HEK293 (cell line): ENCODE measurements around the gene CCDC124.

Source experiments
- CTCF ChIA-PET: fragments of 350-600 bp; formaldehyde crosslinking; extraction: SDS; loops from one replicate; lab custom pipeline; 2021; ENCODE audit warnings: antibody characterized with exemption; lab: Yijun Ruan, JAX
- POLR2A ChIA-PET: fragments of 300-600 bp; formaldehyde crosslinking; extraction: SDS; loops from one replicate; lab custom pipeline; 2020; ENCODE audit warnings: antibody characterized with exemption, inconsistent platforms; lab: Yijun Ruan, JAX
- H3K27ac ChIP-seq: fragments of 200-500 bp; sonication (Bioruptor generic); 2 replicates; pipeline ENCODE4 v1.5.1; 2014; ENCODE audit warnings: low read depth, low read length, control low read depth, inconsistent platforms; ENCODE audit errors: extremely low read depth
- H3K36me3 ChIP-seq, 2 experiments: fragments of 200-500 bp in 1 of 2; sonication (Bioruptor generic) in 1 of 2; 1 replicate in 1 of 2; 2 replicates in 1 of 2; pipeline ENCODE4 v1.5.1; 2014 to 2017; ENCODE audit warnings: inconsistent platforms in 2 of 2, low read length in 2 of 2; ENCODE audit not compliant: control insufficient read depth in 2 of 2, insufficient read depth in 1 of 2
- H3K4me1 ChIP-seq: fragments of 200-500 bp; sonication (Bioruptor generic); 2 replicates; pipeline ENCODE4 v1.5.1; 2014; ENCODE audit warnings: mild to moderate bottlenecking, low read length, inconsistent platforms; ENCODE audit not compliant: control insufficient read depth, insufficient read depth
- H3K4me3 ChIP-seq: 2 replicates; pipeline ENCODE4 v1.5.1; 2011; ENCODE audit warnings: low read depth, mild to moderate bottlenecking, control low read depth, low read length, moderate library complexity
- H3K9me3 ChIP-seq: fragments of 200-500 bp; sonication (Bioruptor generic); 2 replicates; pipeline ENCODE4 v1.5.1; 2014; ENCODE audit warnings: low read depth, low read length, inconsistent platforms; ENCODE audit not compliant: control insufficient read depth, insufficient read depth
- GLI4 ChIP-seq: fragments of 450-650 bp; formaldehyde crosslinking; IDR thresholded peaks from 2 replicates; pipeline ENCODE4 v1.5.1; 2016; ENCODE audit warnings: missing biosample characterization, missing genetic modification characterization
- OSR2 ChIP-seq: fragments of 450-650 bp; formaldehyde crosslinking; IDR thresholded peaks from 2 replicates; pipeline ENCODE4 v1.5.1; 2016; ENCODE audit warnings: missing biosample characterization, missing genetic modification characterization
- SCRT1 ChIP-seq: fragments of 450-650 bp; formaldehyde crosslinking; IDR thresholded peaks from 2 replicates; pipeline ENCODE4 v1.5.1; 2016; ENCODE audit warnings: missing biosample characterization, missing genetic modification characterization, borderline replicate concordance
- ZBTB1 ChIP-seq: fragments of 450-650 bp; formaldehyde crosslinking; IDR thresholded peaks from 2 replicates; pipeline ENCODE4 v1.5.1; 2016; ENCODE audit warnings: missing biosample characterization, missing genetic modification characterization
- ZNF146 ChIP-seq: fragments of 450-650 bp; formaldehyde crosslinking; IDR thresholded peaks from 2 replicates; pipeline ENCODE4 v1.5.1; 2016; ENCODE audit warnings: missing biosample characterization, missing genetic modification characterization
- ZNF155 ChIP-seq: fragments of 450-650 bp; formaldehyde crosslinking; IDR thresholded peaks from 2 replicates; pipeline ENCODE4 v1.5.1; 2016; ENCODE audit warnings: missing biosample characterization, missing genetic modification characterization
- ZNF174 ChIP-seq: fragments of 450-650 bp; formaldehyde crosslinking; IDR thresholded peaks from 2 replicates; pipeline ENCODE4 v1.5.0; 2017; ENCODE audit warnings: missing biosample characterization, mild to moderate bottlenecking, missing genetic modification characterization
- ZNF23 ChIP-seq: fragments of 450-650 bp; formaldehyde crosslinking; IDR thresholded peaks from 2 replicates; pipeline ENCODE4 v1.5.1; 2016; ENCODE audit warnings: missing biosample characterization, missing genetic modification characterization, borderline replicate concordance
- ZNF366 ChIP-seq: fragments of 450-650 bp; formaldehyde crosslinking; conservative IDR thresholded peaks from 2 replicates; pipeline ENCODE4 v1.5.1; 2016; ENCODE audit warnings: missing biosample characterization, missing genetic modification characterization
- ZNF433 ChIP-seq: fragments of 450-650 bp; formaldehyde crosslinking; IDR thresholded peaks from 2 replicates; pipeline ENCODE4 v1.5.1; 2016; ENCODE audit warnings: missing biosample characterization, missing genetic modification characterization, low read depth
- ZNF549 ChIP-seq: fragments of 450-650 bp; IDR thresholded peaks from 2 replicates; pipeline ENCODE4 v1.5.1; 2018; ENCODE audit warnings: missing biosample characterization, missing genetic modification characterization, mild to moderate bottlenecking, inconsistent platforms, moderate library complexity
- ZNF561 ChIP-seq: fragments of 450-650 bp; IDR thresholded peaks from 2 replicates; pipeline ENCODE4 v1.5.1; 2018; ENCODE audit warnings: missing biosample characterization, missing genetic modification characterization, borderline replicate concordance
- ZNF623 ChIP-seq: fragments of 450-650 bp; formaldehyde crosslinking; IDR thresholded peaks from 2 replicates; pipeline ENCODE4 v1.5.1; 2016; ENCODE audit warnings: missing biosample characterization, missing genetic modification characterization
- ZNF76 ChIP-seq: fragments of 450-650 bp; formaldehyde crosslinking; IDR thresholded peaks from 2 replicates; pipeline ENCODE4; 2016; ENCODE audit warnings: low read depth, missing biosample characterization, missing genetic modification characterization, borderline replicate concordance
- ZNF768 ChIP-seq: fragments of 450-650 bp; formaldehyde crosslinking; IDR thresholded peaks from 2 replicates; pipeline ENCODE4 v1.5.1; 2018; ENCODE audit warnings: missing biosample characterization, mild to moderate bottlenecking, missing genetic modification characterization
- ZNF776 ChIP-seq: fragments of 450-650 bp; formaldehyde crosslinking; IDR thresholded peaks from 2 replicates; pipeline ENCODE4 v1.5.0; 2017; ENCODE audit warnings: missing biosample characterization, missing genetic modification characterization, borderline replicate concordance
- ZNF777 ChIP-seq: fragments of 450-650 bp; formaldehyde crosslinking; IDR thresholded peaks from 2 replicates; pipeline ENCODE4 v1.5.1; 2017; ENCODE audit warnings: missing biosample characterization, missing genetic modification characterization, borderline replicate concordance
- ZSCAN16 ChIP-seq: fragments of 450-650 bp; formaldehyde crosslinking; IDR thresholded peaks from 2 replicates; pipeline ENCODE4 v1.5.1; 2016; ENCODE audit warnings: missing biosample characterization, missing genetic modification characterization
- TF ChIP-seq, protein P1 (sequence below): fragments of 450-650 bp; formaldehyde crosslinking; IDR thresholded peaks from 2 replicates; pipeline ENCODE4 v1.5.1; 2016; ENCODE audit warnings: missing biosample characterization, missing genetic modification characterization
- TF ChIP-seq, protein P2 (sequence below): fragments of 450-650 bp; formaldehyde crosslinking; IDR thresholded peaks from 2 replicates; pipeline ENCODE4 v1.5.1; 2016; ENCODE audit warnings: missing biosample characterization, missing genetic modification characterization
- TF ChIP-seq, protein P3 (sequence below): fragments of 450-650 bp; formaldehyde crosslinking; IDR thresholded peaks from 2 replicates; pipeline ENCODE4 v1.5.1; 2016; ENCODE audit warnings: missing biosample characterization, missing genetic modification characterization, borderline replicate concordance
- TF ChIP-seq, protein P4 (sequence below): fragments of 450-650 bp; formaldehyde crosslinking; IDR thresholded peaks from 2 replicates; pipeline ENCODE4 v1.5.1; 2016; ENCODE audit warnings: missing biosample characterization, missing genetic modification characterization
- TF ChIP-seq, protein P5 (sequence below): fragments of 450-650 bp; formaldehyde crosslinking; IDR thresholded peaks from 2 replicates; pipeline ENCODE4 v1.5.1; 2016; ENCODE audit warnings: missing biosample characterization, missing genetic modification characterization

Gene CCDC124

DNA sequence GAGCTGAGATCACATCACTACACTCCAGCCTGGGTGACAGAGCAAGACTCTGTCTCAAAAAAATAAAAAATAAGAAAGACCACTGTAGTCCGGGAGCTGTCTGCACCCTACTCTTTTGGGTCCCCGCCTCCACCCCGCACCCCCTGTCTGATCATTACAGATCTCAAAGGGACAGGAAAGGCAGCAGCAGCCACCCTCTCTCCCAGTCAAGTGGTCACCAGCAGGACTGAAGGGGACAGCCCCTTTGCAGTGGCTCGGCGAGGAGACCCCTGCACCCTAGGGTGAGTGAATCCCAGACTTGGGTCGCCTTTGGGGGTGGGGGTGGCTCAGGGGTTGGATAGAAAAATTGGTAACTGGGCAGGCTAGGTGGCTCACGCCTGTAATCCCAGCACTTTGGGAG, 21.6 kb downstream of the CCDC124 start (continued):
- TF ChIP-seq OSR2 (tag by site-specific recombination) (no peak), ZNF561 (tag by site-specific recombination) (no peak), ZNF549 (tag by site-specific recombination) (no peak), ZBTB1 (tag by site-specific recombination) (no peak), ZNF155 (tag by site-specific recombination) (no peak), ZSCAN16 (no peak), ZNF433 (tag by site-specific recombination) (no peak)
- TF ChIP-seq, protein P1, sequence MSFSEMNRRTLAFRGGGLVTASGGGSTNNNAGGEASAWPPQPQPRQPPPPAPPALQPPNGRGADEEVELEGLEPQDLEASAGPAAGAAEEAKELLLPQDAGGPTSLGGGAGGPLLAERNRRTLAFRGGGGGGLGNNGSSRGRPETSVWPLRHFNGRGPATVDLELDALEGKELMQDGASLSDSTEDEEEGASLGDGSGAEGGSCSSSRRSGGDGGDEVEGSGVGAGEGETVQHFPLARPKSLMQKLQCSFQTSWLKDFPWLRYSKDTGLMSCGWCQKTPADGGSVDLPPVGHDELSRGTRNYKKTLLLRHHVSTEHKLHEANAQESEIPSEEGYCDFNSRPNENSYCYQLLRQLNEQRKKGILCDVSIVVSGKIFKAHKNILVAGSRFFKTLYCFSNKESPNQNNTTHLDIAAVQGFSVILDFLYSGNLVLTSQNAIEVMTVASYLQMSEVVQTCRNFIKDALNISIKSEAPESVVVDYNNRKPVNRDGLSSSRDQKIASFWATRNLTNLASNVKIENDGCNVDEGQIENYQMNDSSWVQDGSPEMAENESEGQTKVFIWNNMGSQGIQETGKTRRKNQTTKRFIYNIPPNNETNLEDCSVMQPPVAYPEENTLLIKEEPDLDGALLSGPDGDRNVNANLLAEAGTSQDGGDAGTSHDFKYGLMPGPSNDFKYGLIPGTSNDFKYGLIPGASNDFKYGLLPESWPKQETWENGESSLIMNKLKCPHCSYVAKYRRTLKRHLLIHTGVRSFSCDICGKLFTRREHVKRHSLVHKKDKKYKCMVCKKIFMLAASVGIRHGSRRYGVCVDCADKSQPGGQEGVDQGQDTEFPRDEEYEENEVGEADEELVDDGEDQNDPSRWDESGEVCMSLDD (tag by site-specific recombination): no peak
- TF ChIP-seq, protein P2, sequence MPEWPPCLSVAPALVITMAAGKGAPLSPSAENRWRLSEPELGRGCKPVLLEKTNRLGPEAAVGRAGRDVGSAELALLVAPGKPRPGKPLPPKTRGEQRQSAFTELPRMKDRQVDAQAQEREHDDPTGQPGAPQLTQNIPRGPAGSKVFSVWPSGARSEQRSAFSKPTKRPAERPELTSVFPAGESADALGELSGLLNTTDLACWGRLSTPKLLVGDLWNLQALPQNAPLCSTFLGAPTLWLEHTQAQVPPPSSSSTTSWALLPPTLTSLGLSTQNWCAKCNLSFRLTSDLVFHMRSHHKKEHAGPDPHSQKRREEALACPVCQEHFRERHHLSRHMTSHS (tag by site-specific recombination): no peak
- TF ChIP-seq, protein P3, sequence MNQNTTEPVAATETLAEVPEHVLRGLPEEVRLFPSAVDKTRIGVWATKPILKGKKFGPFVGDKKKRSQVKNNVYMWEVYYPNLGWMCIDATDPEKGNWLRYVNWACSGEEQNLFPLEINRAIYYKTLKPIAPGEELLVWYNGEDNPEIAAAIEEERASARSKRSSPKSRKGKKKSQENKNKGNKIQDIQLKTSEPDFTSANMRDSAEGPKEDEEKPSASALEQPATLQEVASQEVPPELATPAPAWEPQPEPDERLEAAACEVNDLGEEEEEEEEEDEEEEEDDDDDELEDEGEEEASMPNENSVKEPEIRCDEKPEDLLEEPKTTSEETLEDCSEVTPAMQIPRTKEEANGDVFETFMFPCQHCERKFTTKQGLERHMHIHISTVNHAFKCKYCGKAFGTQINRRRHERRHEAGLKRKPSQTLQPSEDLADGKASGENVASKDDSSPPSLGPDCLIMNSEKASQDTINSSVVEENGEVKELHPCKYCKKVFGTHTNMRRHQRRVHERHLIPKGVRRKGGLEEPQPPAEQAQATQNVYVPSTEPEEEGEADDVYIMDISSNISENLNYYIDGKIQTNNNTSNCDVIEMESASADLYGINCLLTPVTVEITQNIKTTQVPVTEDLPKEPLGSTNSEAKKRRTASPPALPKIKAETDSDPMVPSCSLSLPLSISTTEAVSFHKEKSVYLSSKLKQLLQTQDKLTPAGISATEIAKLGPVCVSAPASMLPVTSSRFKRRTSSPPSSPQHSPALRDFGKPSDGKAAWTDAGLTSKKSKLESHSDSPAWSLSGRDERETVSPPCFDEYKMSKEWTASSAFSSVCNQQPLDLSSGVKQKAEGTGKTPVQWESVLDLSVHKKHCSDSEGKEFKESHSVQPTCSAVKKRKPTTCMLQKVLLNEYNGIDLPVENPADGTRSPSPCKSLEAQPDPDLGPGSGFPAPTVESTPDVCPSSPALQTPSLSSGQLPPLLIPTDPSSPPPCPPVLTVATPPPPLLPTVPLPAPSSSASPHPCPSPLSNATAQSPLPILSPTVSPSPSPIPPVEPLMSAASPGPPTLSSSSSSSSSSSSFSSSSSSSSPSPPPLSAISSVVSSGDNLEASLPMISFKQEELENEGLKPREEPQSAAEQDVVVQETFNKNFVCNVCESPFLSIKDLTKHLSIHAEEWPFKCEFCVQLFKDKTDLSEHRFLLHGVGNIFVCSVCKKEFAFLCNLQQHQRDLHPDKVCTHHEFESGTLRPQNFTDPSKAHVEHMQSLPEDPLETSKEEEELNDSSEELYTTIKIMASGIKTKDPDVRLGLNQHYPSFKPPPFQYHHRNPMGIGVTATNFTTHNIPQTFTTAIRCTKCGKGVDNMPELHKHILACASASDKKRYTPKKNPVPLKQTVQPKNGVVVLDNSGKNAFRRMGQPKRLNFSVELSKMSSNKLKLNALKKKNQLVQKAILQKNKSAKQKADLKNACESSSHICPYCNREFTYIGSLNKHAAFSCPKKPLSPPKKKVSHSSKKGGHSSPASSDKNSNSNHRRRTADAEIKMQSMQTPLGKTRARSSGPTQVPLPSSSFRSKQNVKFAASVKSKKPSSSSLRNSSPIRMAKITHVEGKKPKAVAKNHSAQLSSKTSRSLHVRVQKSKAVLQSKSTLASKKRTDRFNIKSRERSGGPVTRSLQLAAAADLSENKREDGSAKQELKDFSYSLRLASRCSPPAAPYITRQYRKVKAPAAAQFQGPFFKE (tag by site-specific recombination): no peak
- TF ChIP-seq, protein P4, sequence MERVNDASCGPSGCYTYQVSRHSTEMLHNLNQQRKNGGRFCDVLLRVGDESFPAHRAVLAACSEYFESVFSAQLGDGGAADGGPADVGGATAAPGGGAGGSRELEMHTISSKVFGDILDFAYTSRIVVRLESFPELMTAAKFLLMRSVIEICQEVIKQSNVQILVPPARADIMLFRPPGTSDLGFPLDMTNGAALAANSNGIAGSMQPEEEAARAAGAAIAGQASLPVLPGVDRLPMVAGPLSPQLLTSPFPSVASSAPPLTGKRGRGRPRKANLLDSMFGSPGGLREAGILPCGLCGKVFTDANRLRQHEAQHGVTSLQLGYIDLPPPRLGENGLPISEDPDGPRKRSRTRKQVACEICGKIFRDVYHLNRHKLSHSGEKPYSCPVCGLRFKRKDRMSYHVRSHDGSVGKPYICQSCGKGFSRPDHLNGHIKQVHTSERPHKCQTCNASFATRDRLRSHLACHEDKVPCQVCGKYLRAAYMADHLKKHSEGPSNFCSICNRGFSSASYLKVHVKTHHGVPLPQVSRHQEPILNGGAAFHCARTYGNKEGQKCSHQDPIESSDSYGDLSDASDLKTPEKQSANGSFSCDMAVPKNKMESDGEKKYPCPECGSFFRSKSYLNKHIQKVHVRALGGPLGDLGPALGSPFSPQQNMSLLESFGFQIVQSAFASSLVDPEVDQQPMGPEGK (tag by site-specific recombination): no peak

DNA sequence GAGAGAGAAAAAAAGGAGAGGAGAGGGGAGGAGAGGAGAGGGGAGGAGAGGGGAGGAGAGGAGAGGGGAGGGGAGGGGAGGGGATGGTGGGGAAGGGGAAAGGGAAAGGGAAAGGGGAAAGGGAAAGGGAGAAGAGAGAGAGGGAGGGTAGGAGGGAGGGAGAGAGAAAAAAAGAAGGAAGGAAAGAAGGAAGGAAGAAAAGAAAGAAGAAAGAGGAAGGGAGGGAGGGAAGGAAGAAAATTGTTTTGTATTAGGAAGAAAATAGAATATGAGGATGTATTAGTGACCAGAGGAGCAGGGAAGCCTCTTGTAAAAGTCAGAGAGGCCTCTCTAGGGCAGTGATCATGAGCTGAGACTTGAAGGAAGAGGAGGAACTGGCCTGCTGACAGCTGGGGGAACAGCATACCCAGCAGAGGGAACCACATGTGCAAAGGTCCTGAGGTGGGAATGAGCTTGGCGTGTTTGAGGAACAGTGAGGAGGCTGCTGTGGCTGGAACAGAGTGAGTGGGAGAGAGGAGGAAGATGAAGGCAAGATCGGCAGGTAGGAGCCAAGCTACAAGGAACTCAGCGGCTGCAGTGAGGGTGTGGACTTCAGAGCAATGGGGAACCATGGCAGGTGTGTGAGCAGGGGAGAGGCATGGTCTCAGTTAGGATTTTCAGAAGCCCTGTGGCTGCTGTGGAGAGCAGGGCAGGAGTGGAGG, 24.5 kb downstream of the CCDC124 start:
- ChIA-PET POLR2A (no interaction called here), CTCF (interaction anchor here (0.7 to 1.2 kb wide), 3 partner anchors 19 to 217 kb away, joined by 3 to 5 read pairs (median 4); no protein-coding TSS in a partner anchor)
- Histone ChIP-seq H3K36me3 (no peaks in the 10 kb centered on the region), H3K4me3 (no peak overlapping the region), H3K27ac (no peak overlapping the region), H3K9me3 (no peaks in the 10 kb centered on the region), H3K4me1 (no peaks in the 10 kb centered on the region)
- no peak for TF ChIP-seq ZNF76 (tag by site-specific recombination)
- TF ChIP-seq GLI4 (tag by site-specific recombination): 0 out of 2 replicates have a peak, but pooled peaks have one; percentile 3
- peak; percentile 99 for TF ChIP-seq ZNF623 (tag by site-specific recombination)
- TF ChIP-seq ZNF777 (tag by site-specific recombination): no peak
- no peak for TF ChIP-seq ZNF146 (tag by site-specific recombination)
- peak; percentile 84 for TF ChIP-seq ZNF366 (tag by site-specific recombination)
- TF ChIP-seq ZNF768 (tag by site-specific recombination): no peak
- TF ChIP-seq ZNF174 (tag by site-specific recombination): no peak
- TF ChIP-seq ZNF776 (tag by site-specific recombination): no peak
- no peak for TF ChIP-seq SCRT1 (tag by site-specific recombination)
- TF ChIP-seq ZNF23 (tag by site-specific recombination): no peak
- TF ChIP-seq, protein P5, sequence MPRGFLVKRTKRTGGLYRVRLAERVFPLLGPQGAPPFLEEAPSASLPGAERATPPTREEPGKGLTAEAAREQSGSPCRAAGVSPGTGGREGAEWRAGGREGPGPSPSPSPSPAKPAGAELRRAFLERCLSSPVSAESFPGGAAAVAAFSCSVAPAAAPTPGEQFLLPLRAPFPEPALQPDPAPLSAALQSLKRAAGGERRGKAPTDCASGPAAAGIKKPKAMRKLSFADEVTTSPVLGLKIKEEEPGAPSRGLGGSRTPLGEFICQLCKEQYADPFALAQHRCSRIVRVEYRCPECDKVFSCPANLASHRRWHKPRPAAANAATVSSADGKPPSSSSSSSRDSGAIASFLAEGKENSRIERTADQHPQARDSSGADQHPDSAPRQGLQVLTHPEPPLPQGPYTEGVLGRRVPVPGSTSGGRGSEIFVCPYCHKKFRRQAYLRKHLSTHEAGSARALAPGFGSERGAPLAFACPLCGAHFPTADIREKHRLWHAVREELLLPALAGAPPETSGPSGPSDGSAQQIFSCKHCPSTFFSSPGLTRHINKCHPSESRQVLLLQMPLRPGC (tag by site-specific recombination): no peak
